Measurements from ENCODE around the gene HDLBP.
"Not testable (repeated sequence)": the region's sequence is repeated elsewhere in the genome, so short reads cannot be mapped to it uniquely, and the experiment has no call there.

The HDLBP gene

DNA sequence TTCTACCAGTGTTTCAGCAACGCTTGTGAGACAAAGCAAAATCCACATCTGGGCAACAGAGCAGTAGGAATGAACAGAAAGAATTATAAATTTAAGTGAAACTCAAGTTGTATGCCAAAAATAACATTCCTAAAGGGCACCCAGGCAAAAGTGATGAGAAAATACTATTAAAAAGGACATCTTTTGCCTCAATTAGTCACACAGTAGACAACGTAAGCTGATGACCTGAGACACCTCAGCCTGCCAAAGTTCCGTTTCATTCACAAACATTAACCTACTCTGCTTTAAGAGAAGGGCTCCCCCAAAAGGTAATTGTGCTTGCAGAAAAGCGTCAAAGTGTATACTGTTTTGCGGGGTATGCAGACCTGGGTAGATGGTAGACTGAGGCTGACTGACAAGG lies 7.2 kb downstream of the HDLBP start:
- no peak for DNase-seq (ENCODE audit: low spot score)

DNA sequence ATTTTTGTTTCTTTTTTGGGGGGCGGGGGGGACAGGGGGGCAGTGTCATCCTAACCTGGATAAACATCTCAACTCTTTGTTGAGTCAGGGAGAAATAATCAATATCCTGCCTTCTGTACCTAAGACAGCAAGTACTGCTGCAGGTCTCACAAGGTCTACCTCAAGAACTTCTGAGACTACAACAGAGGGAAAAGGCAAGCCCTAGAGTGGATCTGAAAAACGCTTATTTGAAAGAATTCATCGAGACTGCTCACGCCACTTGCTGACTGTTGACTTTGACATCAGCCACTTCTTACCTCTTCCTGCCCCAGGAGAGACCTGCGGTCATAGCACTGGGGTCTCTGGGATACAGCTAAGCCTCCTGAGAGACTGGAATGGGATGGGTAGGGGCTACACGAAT lies 8.4 kb downstream of the HDLBP start:
- no peak for DNase-seq (ENCODE audit: low spot score)

DNA sequence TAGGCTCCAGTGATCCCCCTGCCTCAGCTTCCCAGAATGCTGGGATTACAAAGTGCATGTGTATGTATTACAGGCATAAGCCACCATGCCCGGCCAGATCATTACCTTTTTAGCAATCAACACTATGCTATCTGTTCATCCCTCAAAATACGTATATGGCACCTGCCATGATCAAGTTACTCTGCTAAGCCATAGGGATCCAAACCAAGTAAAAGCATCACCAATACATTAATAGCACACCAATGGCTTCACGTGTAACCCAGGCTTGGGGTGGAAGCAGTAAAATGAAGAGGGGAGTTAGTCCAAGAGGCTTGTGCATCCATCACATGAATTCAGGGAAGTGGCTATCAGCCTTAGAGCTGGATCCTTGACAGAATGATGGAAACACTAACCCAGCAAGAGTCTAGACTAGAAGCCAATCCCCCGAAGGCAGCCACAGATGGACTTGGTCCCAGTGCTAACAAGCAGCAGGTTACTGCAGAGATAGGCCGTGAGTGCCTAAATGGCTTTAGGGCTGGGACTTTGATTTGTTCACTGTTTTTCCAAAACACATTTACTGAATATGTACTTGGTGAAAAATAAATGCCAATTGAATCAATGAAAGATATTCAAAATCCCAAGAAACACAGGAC lies 11.3 kb downstream of the HDLBP start:
- DNase-seq (ENCODE audit: low spot score), result no peak

DNA sequence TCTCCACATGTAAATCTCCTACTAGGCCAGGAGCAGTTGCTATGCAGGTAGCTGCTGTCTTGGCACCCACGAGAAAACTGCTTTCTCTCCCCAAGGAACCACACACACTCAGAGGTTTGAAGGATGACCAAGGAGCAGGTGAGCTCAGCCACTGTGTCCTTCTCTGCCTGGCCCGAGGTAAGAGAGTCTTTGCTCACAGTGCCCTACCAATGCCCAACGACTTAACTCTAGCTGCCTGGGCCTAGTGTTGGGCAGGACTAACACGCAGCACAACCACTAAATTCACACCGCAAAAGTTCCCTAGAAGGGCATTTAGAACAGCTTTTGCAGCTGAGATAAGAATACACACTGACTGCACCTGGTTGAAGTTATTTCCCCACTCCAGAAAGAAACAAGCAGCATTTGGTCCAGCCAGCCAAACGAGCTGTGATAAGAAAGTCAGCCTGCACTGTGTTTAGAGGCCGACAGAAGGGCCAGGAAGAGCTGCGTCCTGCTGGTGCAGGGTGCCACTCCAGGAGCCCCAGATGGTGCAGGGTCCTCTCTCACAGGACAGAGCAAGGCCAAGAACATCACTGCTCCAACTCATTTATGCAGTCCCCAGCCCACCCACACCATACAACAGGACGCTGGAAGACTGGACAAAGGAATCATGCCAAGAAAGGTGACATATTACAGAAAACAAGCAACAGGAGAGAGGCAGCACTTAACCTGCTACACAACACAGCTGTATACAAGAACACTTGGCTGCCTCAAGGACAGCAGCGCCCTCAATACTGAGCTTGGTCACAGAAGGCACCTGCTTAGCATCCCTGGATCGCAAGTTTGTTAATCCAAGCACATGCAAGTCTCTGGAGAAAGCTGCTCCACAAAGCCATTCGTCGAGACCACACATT lies 12.5 kb downstream of the HDLBP start:
- DNase-seq (ENCODE audit: low spot score), result no peak

DNA sequence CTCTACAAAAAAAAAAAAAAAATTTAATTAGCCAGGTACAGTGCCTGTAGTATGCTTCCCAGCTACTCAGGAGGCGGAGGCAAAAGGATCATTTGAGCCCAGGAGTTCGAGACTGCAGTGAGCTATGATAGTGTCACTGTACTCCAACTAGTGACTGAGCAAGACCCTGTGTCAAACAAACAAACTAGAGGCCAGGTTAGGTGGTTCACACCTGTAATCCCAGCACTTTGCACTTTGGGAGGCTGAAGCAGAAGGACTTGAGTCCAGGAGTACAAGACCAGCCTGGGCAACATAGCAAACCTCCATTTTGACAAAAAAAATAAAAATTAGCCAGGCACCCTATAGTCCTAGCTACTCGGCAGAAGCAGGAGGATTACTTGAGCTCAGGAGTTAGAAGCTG lies 13.4 kb downstream of the HDLBP start:
- DNase-seq (ENCODE audit: low spot score), result no peak

DNA sequence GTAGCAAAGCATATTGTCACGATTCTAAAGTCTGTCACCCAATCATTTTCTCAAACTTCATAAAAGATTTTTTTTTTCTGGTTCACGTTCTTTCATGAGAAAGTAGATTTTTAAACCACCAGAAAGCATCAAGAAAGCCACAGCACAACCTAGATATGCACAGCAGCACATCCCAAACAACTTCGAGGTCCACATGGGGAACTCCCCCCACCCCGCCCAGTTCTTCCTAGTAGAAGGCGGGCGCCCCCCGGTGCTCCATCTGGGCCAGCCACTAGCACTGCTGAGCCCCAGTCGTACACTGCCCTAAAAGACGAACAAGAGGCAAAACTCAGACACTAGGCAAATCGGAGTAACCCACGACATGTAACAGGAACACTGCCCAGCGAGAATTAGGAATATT lies 15.5 kb downstream of the HDLBP start:
- no peak for DNase-seq (ENCODE audit: low spot score)

DNA sequence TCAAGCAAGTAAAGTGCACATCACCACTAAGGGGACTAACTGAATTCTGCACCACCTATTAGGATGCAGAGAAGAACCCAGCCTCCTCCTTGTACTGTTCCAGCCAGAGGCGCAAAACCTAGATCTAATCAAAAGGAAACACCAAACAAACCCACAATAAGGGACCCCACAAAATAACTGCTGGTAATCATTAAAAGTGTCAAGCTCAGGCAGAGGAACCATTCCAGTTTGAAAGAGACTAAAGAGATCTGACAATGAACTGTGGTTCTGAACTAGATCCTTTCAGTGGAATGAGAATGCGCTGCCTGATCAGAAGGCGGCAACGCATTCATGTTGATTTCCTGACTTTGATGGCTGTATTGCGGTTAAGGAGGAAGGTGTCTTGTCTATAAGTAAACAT lies 16.8 kb downstream of the HDLBP start:
- no peak for DNase-seq (ENCODE audit: low spot score)

DNA sequence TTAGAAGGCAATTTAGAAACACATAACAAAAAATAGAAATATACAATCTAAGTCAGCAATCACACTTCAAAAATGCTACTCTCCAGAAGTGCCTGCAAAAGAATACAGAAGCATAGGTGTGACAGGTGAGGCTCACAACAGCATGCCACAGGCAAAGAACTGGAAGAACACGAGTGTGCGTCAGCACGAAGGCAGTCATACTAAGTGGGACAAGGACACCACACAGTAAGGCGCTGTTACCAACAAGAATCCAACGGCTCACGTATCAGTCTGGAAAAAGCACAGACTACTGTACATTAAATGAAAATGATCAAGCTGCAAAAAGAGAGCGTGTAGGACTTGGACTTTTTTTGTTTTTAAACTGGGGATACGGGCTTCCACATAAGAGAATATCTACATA lies 18.7 kb downstream of the HDLBP start:
- DNase-seq (ENCODE audit: low spot score), result no peak

DNA sequence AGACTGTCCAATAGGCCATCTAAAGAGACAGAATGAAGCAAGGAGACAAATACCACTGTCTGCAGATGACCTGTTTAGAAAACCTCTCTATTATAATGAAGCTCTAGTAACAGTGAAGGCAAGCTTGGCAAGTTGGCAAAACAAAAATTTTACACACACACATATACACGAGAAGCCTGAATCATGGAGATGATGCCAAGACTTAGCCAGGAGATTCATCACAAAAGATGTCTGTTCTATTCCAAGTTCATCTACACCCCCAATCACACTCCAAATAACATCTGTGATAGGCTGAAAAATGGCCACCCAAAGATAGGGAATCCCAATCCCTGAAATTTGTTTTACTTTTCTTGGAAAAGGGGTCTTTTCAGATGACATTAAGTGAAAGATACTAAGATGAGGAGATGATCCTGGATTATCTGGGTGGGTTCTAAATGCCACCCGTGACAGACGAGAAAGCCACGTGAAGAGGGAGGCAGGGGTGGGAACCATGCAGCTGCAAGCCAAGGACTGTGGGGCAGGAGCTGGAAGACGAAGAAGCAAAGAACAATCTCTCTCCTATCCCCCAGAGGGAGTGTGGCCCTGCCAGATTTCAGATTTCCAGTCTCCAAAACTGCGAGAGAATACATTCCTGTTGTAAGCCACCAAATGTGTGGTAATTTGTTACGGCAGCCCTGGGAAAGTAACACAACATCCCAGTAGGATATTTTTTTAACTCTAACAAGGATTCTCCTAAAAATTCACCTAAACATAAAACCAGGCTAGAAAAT lies 20.0 kb downstream of the HDLBP start:
- no peak for DNase-seq (ENCODE audit: low spot score)

DNA sequence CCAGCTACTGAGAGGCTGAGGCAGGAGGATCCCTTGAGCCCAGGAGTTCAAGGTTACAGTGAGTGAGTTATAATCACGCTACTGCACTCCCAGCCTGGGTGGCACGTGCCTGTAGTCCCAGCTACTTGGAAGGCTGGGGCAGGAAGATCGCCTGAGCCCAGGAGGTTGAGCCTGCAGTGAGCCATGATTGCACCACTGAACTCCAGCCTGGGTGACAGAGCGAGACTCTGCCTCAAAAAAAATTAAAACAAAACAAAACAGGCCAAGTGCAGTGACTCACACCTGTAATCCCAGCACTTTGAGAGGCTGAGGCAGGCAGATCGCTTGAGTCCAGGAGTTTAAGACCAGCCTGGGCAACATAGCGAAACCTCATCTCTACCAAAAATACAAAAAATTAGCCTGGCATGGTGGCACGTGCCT lies 22.1 kb downstream of the HDLBP start:
- DNase-seq (ENCODE audit: low spot score), result not testable (repeated sequence)

DNA sequence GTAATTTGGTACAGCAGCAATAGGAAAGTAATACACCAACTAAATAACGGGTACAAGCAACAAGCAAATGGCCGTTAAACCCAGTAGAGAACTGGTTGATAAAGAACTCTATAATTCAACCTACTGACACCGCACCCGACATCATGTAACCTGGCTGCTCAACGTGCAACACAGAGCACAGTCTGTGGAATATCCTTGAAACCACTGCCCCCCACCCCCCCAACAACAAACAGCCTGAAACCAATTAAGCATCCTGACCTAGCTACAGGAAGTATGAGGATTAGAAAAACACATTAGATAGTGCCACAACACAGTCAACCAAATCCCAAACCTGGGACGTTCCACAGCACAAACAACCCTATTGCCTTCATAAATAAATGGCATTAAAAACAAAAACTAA lies 23.5 kb downstream of the HDLBP start:
- DNase-seq (ENCODE audit: low spot score), result no peak

DNA sequence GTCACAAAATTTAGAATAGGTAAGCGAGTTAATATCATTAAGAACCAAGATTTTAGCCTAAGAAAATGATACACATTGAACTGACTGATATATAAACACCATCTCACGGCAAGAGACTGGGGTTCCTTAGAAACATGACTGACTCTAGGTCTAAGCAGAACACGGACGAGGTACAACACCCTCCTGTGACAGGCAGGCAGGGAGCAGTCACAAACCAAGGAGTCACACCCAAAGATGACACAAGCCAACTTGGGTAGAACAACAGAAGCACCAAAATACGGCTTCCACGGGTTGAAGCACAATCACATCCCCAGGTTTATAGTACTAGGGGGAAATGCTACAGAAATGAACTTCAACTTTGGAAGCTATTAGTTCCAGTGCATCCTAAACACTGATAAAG lies 24.3 kb downstream of the HDLBP start:
- no peak for DNase-seq (ENCODE audit: low spot score)

DNA sequence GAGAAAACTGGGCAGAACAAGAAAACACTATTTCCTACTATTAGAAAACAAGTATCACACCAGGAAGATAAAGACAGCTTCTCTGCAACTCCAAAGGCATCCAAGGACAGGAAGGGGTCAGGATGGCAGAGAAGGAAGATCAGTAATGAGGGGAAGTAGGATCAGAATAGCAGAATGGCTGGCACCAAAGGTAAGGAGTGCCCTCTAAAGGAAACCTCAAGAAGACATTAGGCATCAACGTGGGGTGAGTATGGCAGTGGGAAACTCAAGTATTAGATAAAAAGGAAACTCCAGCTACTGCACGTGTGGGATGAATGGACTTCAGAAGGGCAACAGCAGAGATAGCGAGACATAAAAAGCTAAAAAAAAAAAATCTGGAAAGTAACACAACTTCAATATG lies 25.9 kb downstream of the HDLBP start:
- DNase-seq (ENCODE audit: low spot score), result no peak

DNA sequence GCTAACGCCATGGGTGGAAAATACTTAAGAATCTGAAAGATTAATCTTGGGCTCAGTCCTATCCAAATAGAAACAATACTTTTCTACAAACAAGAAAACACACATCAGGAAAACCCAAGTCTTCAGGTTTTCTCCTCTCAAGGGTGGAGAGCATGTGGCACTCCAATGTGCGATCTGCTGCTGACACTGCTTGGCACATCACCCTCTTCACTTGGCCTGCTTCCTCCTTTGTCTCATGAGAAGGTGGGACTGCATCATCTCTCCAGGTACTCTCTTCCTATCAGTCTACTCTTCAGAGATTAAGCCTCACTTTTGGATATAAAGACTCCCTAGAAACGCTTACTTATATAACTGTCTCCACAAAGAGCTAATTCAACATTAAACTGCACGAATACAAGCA lies 26.4 kb downstream of the HDLBP start:
- no peak for DNase-seq (ENCODE audit: low spot score)

DNA sequence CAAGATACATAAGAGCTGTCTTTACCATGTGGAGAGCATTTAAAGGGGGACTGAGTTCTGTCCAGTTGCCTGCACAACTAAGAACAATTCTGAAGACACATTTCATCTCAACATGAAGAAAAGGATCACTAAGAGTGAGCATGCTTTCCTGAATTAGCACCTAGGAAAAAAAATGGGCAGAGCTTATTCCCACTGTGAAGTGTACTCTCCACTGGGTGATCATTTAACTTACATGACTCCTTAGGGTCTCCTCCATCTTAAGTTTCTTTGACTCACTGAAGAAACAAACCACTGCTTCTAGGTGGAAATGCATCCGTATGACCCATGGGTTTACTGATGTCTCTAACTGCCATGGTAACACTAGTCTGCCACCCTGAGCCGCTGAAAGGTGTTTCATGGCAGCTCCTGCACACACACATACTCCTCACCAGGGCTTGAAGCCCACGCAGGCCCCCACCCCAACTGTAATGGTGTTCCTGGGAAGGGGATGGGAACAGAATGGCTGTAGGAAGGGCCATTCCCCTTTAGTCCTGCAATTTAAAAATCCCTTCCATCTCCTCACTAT lies 27.1 kb downstream of the HDLBP start:
- no peak for DNase-seq (ENCODE audit: low spot score)

DNA sequence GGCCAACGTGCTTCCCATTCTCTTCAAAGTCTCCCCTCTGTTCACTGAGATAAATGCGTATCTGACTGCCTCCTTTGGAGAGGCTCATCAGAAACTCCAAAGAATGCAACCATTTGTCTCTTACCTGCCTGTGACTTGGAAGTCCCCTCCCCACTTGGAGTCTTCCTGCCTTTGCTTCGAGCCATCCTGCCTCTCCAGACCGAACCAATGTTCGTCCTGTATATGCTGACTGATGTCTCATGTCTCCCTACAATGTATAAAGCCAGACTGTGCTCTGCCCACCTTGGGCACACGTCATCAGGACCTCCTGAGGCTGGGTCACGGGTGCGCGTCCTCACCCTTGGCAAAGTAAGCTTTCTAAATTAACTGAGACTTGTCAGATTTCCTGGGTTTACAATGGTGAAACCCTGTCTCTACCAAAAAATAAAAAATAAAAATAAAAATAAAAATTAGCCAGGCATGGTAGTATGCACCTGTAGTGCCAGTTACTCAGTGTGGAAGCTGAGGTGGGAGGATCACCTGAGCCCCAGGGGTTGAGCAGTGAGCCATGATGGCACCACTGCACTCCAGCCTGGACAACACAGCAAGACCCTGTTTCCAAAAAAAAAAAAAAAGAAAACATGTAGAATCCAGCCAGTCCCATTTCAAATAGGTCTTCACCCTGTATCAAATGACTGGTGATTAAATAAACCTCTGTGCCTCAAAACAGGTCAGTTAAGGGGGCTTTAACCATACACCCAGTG lies 29.0 kb downstream of the HDLBP start:
- DNase-seq (ENCODE audit: low spot score), result no peak

DNA sequence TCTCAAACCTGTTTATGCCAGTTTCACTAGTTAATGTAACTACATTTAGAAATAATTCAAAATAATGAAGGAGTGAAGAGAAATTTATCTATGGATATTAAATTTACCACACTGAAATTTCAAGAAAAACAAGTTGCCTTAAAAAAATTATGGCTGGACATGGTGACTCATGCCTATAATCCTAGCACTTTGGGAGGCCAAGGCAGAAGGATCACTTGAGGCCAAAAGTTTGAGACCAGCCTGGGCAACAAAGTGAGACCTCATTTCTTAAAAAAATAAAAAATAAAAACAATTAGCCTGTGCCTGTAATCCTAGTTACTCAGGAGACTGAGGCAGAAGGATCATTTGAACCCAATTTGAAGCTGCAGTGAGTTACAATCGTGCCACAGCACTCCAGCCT lies 29.9 kb downstream of the HDLBP start:
- no peak for DNase-seq (ENCODE audit: low spot score)

DNA sequence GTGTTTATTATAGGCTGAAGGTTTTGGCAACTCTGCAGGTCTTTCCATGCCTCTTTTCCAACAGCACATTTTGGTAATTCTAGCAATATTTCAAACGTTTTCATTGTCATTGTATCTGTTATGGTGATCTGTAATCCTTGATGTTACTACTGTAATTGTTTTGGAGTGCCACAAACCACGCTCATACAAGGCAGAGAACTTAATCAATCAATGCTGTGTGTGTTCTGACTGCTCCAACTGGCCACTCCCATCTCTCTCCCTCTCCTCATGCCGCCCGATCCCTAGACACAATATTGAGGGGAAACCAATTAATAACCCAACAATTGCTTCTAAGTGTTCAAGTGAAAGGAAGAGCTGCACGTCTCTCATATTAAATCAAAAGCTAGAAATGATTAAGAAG lies 32.9 kb downstream of the HDLBP start:
- no peak for DNase-seq (ENCODE audit: low spot score)

DNA sequence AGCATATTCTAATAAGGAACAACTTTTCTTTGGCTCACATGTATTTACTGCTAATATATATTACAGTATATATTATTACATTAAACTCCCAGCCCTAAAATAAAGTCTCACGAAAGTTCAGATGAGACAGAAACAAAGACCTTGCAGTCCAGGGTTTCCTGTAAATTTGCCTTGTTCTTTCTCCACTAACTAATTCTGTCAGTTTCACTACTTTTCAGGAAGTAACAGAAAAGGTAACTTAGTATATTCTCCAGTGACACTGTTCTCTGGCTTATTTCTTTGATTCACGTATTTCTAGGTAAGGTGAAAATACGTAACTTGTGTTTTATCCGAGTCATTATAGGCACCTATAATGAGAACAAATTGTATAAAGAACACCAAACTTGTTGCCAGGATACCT lies 35.2 kb downstream of the HDLBP start:
- no peak for DNase-seq (ENCODE audit: low spot score)

DNA sequence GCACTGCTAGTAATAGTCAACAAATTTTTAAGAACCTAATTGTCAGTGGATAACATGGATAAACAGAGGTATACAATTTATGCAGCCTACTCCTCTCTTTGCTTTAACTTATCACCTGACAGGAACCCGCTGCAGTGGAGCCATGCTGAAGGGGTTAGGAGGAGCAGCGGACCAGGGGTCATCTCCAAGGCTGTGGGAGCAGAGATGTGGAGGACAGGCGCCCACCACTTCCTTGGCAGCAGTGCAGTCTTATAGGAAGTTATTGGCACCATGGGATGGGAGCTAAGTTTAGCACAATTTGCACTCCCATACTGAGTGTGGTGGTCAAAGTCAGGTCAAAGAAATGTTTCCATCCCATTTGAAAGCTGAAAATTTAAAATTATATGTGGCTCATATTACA lies 35.6 kb downstream of the HDLBP start:
- DNase-seq (ENCODE audit: low spot score), result no peak

DNA sequence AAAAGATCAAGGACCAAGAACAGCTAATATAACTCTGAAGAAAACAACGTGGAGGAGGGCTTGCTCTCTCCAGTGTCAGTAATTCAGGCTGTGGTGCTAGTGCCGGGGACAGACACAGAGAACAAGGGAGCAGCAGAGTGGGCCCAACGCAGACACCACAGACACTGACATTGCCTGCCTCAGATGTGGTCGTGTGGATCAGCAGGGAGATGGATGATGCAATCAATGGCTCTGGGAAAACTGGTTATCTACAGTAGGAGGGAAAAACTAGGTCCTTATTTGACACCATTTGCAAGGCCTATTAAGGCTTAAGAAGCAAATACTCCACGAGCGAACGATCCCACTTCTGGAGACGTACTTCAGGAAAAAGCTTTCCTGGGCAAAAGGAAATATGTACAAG lies 36.1 kb downstream of the HDLBP start:
- peak; percentile 3 for DNase-seq (ENCODE audit: low spot score)

DNA sequence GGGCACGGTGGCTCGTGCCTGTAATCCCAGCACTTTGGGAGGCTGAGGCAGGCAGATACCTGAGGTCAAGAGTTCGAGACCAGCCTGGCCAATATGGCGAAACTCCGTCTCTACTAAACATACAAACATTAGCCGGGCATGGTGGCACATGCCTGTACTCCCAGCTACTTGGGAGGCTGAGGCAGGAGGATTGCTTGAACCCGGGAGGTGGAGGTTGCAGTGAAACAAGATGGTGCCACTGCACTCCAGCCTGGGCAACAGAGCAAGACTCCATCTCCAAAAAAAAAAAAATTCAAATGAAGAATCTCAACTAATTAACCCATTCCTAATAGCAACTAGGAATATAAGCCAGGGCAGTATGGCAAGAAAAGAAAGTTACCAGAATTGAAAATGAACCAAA lies 37.2 kb downstream of the HDLBP start:
- DNase-seq (ENCODE audit: low spot score), result not testable (repeated sequence)
